ENCODE results near the gene SYNE3. TPM values are rescaled to one million over a fixed set of nuclear protein-coding genes. Genes with fewer than 3 reads are reported as not detected.

The SYNE3 gene
- total and polyA plus RNA-seq, 7 donors: 0.45 to 4.7 (median 3.4) TPM

GRCh38 chr14:95531473-95531872 lies 15.0 kb upstream of the SYNE3 start:
- no peak for ATAC-seq
- no peak for DNase-seq
- Histone ChIP-seq H3K4me1 (peaks cover 53% of the 10 kb centered on the region), H3K27me3 (ENCODE audit: insufficient read depth in 3 of 3, low read length in 2 of 3) (no peaks in the 10 kb centered on the region), H3K36me3 (ENCODE audit: insufficient read depth in 1 of 2, low read depth in 1 of 2) (peaks cover 0 to 5% of the 10 kb centered on the region in 2 donors), H3K4me3 (no peak overlapping the region), H3K9me3 (no peaks in the 10 kb centered on the region), H3K27ac (no peak overlapping the region)
- WGBS, 3 donors: 40 to 52% (median 45%) methylated on average over 3 of the region's 3 CpGs
- no peak for TF ChIP-seq CTCF (IDR thresholded peaks at IDR 0.05)
- intact Hi-C loops (cut with DNase I): loop anchor here in 1 of 2 donors (10.0 kb wide), 1 partner anchor 377 kb away; the partner anchor contains the start of gene DICER1

- intact Hi-C loops (cut with DNase I): loop anchor here in 1 of 2 donors (10.0 kb wide), 1 partner anchor 376 kb away; the partner anchor contains the start of gene DICER1
- 62 to 71% (median 65%) methylated on average over 13 of the region's 13 CpGs for WGBS, 3 donors
- Histone ChIP-seq H3K4me1 (peaks cover 46% of the 10 kb centered on the region), H3K27ac (no peak overlapping the region), H3K36me3 (ENCODE audit: insufficient read depth in 1 of 2, low read depth in 1 of 2) (peaks cover 0 to 5% of the 10 kb centered on the region in 2 donors), H3K9me3 (no peaks in the 10 kb centered on the region), H3K4me3 (no peak overlapping the region), H3K27me3 (ENCODE audit: insufficient read depth in 3 of 3, low read length in 2 of 3) (no peaks in the 10 kb centered on the region)
- ATAC-seq (no peak), DNase-seq (no peak)
- no peak for TF ChIP-seq CTCF (IDR thresholded peaks at IDR 0.05)
Observed at GRCh38 chr14:95530473-95531276, 14.2 kb upstream of the SYNE3 start.

- intact Hi-C loops (cut with DNase I): no loop called here
- Histone ChIP-seq H3K36me3 (ENCODE audit: insufficient read depth in 1 of 2, low read depth in 1 of 2) (peaks cover 0 to 5% of the 10 kb centered on the region in 2 donors), H3K27me3 (ENCODE audit: insufficient read depth in 3 of 3, low read length in 2 of 3) (no peaks in the 10 kb centered on the region), H3K4me1 (peaks cover 46% of the 10 kb centered on the region), H3K27ac (peak overlapping the region; percentile 7), H3K4me3 (no peak overlapping the region), H3K9me3 (no peaks in the 10 kb centered on the region)
- peak; percentile 53 to 71 (median 66) for ATAC-seq
- 46 to 71% (median 59%) methylated on average over 7 of the region's 7 CpGs for WGBS, 3 donors
- DNase-seq: no peak
- no peak for TF ChIP-seq CTCF (IDR thresholded peaks at IDR 0.05)
Observed at GRCh38 chr14:95529216-95529615, 12.8 kb upstream of the SYNE3 start.

GRCh38 chr14:95527387-95528002 lies 11.0 kb upstream of the SYNE3 start:
- H3K4me1 ChIP-seq: peaks cover 39% of the 10 kb centered on the region
- H3K9me3 ChIP-seq: no peaks in the 10 kb centered on the region
- no peak overlapping the region for H3K4me3 ChIP-seq
- ATAC-seq: peak; percentile 53 to 70 (median 57)
- intact Hi-C loops (cut with DNase I): loop anchor here (1.0 to 2.0 kb wide), 2 partner anchors 85 kb away; no protein-coding TSS in a partner anchor
- WGBS, 3 donors: 57 to 66% (median 58%) methylated on average over 4 of the region's 4 CpGs
- H3K36me3 ChIP-seq (ENCODE audit: insufficient read depth in 1 of 2, low read depth in 1 of 2): peaks cover 0 to 7% of the 10 kb centered on the region in 2 donors
- DNase-seq: no peak
- H3K27me3 ChIP-seq (ENCODE audit: insufficient read depth in 3 of 3, low read length in 2 of 3): no peaks in the 10 kb centered on the region
- peak; percentile 75 for TF ChIP-seq CTCF (IDR thresholded peaks at IDR 0.05)
- H3K27ac ChIP-seq: no peak overlapping the region
